ENCODE results near the gene JAKMIP2.

JAKMIP2 gene

GRCh38 chr5:147786142-147786541, 3.6 kb upstream of the JAKMIP2 start:
- no peak for DNase-seq

- no peak for DNase-seq
Observed at GRCh38 chr5:147784146-147784987, 1.8 kb upstream of the JAKMIP2 start.

GRCh38 chr5:147780924-147781573, 1.5 kb downstream of the JAKMIP2 start:
- no peak for DNase-seq

- no peak for DNase-seq
Observed at GRCh38 chr5:147779694-147780093, 2.8 kb downstream of the JAKMIP2 start.

- no peak for DNase-seq
Observed at GRCh38 chr5:147776989-147777388, 5.5 kb downstream of the JAKMIP2 start.

- no peak for DNase-seq
Observed at GRCh38 chr5:147773587-147773986, 8.9 kb downstream of the JAKMIP2 start.

GRCh38 chr5:147773139-147773538, 9.4 kb downstream of the JAKMIP2 start:
- no peak for DNase-seq

GRCh38 chr5:147767048-147767447, 15.5 kb downstream of the JAKMIP2 start:
- no peak for DNase-seq

- no peak for DNase-seq
Observed at GRCh38 chr5:147763791-147764525, 18.6 kb downstream of the JAKMIP2 start.

- no peak for DNase-seq
Observed at GRCh38 chr5:147760086-147760875, 22.2 kb downstream of the JAKMIP2 start.

- no peak for DNase-seq
Observed at GRCh38 chr5:147759441-147759840, 23.1 kb downstream of the JAKMIP2 start.

GRCh38 chr5:147756566-147756965, 26.0 kb downstream of the JAKMIP2 start:
- no peak for DNase-seq

GRCh38 chr5:147754372-147755122, 28.0 kb downstream of the JAKMIP2 start:
- no peak for DNase-seq

- no peak for DNase-seq
Observed at GRCh38 chr5:147753765-147754164, 28.8 kb downstream of the JAKMIP2 start.

- no peak for DNase-seq
Observed at GRCh38 chr5:147752666-147753290, 29.8 kb downstream of the JAKMIP2 start.

- DNase-seq = no peak
Observed at GRCh38 chr5:147752033-147752432, 30.5 kb downstream of the JAKMIP2 start.

GRCh38 chr5:147751156-147751830, 31.2 kb downstream of the JAKMIP2 start:
- DNase-seq = peak; percentile 13

- DNase-seq = no peak
Observed at GRCh38 chr5:147750065-147750464, 32.5 kb downstream of the JAKMIP2 start.

GRCh38 chr5:147748590-147748989, 33.9 kb downstream of the JAKMIP2 start:
- DNase-seq = peak; percentile 58

GRCh38 chr5:147746986-147747385, 35.5 kb downstream of the JAKMIP2 start:
- no peak for DNase-seq

All from DMS153 (cell line).